ENCODE data around the gene CACNA2D4. TPM values are rescaled to one million over a fixed set of nuclear protein-coding genes. Genes with fewer than 3 reads are reported as not detected.

Gene CACNA2D4
- total and polyA plus RNA-seq, 11 donors = 0.10 to 9.0 (median 1.2) TPM

DNA sequence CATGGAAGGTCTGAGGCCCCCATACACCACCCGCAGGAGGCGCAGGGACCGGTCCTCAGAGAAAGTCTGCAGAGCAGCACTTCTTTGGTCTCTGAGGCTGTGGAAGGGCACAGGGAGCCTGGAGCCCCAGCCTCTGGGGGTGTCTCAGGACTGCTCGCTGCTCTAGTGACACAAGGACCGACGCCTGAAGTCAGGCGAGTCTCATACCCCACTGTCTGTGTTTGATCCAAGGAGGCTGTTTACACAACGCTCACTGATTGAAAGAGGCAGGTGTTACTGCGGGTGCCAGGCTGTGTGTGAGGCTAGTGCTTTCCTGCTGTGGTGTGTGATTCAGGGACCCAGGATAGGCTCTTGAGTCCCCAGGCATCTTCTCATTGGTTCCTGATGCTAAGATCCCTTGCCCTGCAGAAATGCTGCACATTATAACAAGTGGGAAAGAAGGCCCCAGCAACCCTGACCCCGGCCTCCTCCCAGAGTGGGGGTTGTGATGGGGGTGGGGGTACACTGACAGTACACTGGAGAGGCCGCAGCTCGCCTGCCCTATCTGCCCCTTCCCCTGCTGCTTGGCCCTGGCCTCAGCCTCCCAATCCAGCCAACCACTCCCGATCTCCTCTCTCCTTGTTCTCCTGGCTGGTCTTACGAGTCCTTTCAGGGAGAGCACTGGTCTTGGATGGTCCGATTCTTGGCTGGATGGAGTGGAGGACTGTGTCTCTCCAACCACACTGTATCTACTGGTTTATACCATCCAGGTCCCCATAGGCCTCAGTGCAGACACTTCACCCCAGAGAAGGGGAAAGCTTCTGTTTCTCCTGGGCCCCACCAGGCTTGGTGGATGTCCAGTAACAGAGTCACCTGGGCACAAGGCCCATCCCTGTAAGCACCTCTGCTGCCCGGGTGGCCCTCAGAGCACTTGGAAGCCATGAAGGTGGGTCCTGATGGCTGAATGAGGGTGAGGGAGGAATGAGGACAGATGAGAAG, 6.6 kb downstream of the CACNA2D4 start:
- H3K36me3 ChIP-seq = no peaks in the 10 kb centered on the region
- intact Hi-C loops (cut with DNase I) = no loop called here
- TF ChIP-seq POLR2A (IDR thresholded peaks at IDR 0.05) = no peak
- TF ChIP-seq, protein P1, sequence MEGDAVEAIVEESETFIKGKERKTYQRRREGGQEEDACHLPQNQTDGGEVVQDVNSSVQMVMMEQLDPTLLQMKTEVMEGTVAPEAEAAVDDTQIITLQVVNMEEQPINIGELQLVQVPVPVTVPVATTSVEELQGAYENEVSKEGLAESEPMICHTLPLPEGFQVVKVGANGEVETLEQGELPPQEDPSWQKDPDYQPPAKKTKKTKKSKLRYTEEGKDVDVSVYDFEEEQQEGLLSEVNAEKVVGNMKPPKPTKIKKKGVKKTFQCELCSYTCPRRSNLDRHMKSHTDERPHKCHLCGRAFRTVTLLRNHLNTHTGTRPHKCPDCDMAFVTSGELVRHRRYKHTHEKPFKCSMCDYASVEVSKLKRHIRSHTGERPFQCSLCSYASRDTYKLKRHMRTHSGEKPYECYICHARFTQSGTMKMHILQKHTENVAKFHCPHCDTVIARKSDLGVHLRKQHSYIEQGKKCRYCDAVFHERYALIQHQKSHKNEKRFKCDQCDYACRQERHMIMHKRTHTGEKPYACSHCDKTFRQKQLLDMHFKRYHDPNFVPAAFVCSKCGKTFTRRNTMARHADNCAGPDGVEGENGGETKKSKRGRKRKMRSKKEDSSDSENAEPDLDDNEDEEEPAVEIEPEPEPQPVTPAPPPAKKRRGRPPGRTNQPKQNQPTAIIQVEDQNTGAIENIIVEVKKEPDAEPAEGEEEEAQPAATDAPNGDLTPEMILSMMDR (IDR thresholded peaks at IDR 0.05) = no peak
- no peaks in the 10 kb centered on the region for H3K9me3 ChIP-seq
- H3K27ac ChIP-seq = no peak overlapping the region
- H3K27me3 ChIP-seq = no peaks in the 10 kb centered on the region
- ATAC-seq (no peak), DNase-seq (no peak)
- 84 to 92% (median 88%) methylated on average over 15 to 16 of the region's 16 CpGs for WGBS, 4 donors
- H3K4me3 ChIP-seq = no peak overlapping the region
- peaks cover 0 to 14% (median under 1%) of the 10 kb centered on the region in 12 donors for H3K4me1 ChIP-seq

DNA sequence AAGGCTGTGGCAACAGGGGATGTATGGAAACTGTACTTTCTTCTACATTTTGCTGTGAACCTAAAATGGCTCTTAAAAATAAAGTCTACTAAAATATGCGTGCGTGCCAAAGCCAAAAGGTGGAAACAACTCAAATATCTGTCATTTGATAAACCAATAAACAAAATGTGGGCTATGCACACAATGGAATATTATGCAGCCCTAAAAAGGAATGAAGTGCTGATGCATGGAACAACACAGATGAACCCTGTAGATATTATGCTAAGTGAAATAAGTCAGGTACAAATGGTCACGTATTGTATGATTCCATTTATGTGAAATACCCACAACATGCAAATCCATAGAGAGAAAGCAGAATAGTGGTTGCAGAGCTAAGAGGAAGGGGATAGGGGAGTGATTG, 8.0 kb downstream of the CACNA2D4 start:
- Histone ChIP-seq H3K27me3 (no peaks in the 10 kb centered on the region), H3K4me3 (no peak overlapping the region), H3K36me3 (no peaks in the 10 kb centered on the region), H3K4me1 (peaks cover 0 to 7% (median 0%) of the 10 kb centered on the region in 12 donors), H3K9me3 (peaks cover 0 to 11% (median 2%) of the 10 kb centered on the region in 12 donors), H3K27ac (no peak overlapping the region)
- TF ChIP-seq, protein P1 (IDR thresholded peaks at IDR 0.05) = no peak
- TF ChIP-seq POLR2A (IDR thresholded peaks at IDR 0.05) = no peak
- ATAC-seq (no peak), DNase-seq (no peak)
- WGBS, 4 donors = 91 to 94% (median 92%) methylated on average over 3 of the region's 3 CpGs
- intact Hi-C loops (cut with DNase I) = no loop called here

DNA sequence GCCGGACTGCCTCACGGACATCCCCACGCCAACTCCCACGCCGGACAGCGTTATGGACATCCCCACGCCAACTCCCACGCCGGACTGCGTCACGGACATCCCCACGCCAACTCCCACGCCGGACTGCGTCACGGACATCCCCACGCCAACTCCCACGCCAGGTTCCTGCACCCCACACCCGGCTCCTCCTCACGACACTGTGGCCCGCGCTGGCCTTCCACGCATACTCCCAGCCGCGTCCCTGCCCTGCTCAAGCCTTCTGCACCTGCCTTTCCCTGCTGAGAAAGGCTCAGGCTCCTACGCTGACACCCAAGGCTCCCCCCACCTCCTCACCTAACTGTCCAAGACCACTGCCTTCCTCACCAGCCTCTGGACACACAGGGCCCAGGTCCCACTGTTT, 9.7 kb downstream of the CACNA2D4 start:
- Histone ChIP-seq H3K4me1 (peaks cover 0 to 7% (median 0%) of the 10 kb centered on the region in 12 donors), H3K9me3 (peaks cover 0 to 28% (median 14%) of the 10 kb centered on the region in 12 donors), H3K27me3 (no peaks in the 10 kb centered on the region), H3K4me3 (no peak overlapping the region), H3K27ac (no peak overlapping the region), H3K36me3 (no peaks in the 10 kb centered on the region)
- no peak for DNase-seq
- no peak for TF ChIP-seq POLR2A (IDR thresholded peaks at IDR 0.05)
- TF ChIP-seq, protein P1 (IDR thresholded peaks at IDR 0.05) = no peak
- no peak for ATAC-seq
- 91 to 96% (median 94%) methylated on average over 18 to 26 of the region's 26 CpGs for WGBS, 4 donors
- intact Hi-C loops (cut with DNase I) = no loop called here

All from heart left ventricle (tissue), 16 donors.